Measurements from ENCODE around the gene CDK14.

DNA sequence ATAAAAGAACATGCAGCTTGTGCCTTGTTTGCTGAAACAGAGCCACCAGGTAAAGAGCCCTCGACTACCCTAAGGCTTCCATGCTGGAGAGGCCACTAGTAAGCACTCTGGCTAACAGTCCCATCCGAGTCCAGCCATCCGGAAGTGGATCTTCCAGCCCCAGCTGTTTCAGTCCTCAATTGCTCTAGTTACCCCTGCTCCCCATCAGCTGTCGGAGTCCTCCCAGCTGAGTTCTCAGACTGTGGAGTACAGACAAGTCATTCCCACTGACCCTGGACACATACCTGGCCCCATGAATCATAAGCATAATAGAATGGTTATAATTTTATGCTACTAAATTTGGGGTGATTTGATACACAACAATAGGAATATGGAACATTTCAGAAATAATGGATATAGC lies 654.6 kb downstream of the CDK14 start:
- TF ChIP-seq POLR2A (IDR thresholded peaks at IDR 0.05; ENCODE audit: low read depth, low read length) (no peak), TAF1 (IDR thresholded peaks at IDR 0.05; ENCODE audit: borderline replicate concordance, low read depth, low read length) (no peak)
